Fibroblast of pulmonary artery (primary cell): ENCODE measurements around the gene LMAN2.

ENCODE experiments used
- DNase-seq: peaks from one replicate; pipeline ENCODE4 v3.0.0-alpha.2; 2010; ENCODE audit warnings: low read depth
- H3K4me3 ChIP-seq: replicated peaks from 2 replicates; pipeline ENCODE4 v1.5.1; 2011; ENCODE audit warnings: low read depth, mild to moderate bottlenecking, control low read depth, low read length, moderate library complexity
- CTCF ChIP-seq: IDR thresholded peaks from 2 replicates; pipeline ENCODE4 v1.5.1; 2011; ENCODE audit warnings: mild to moderate bottlenecking, control low read depth, low read length, inconsistent platforms; ENCODE audit errors: missing control alignments

Gene LMAN2

GRCh38 chr5:177300236-177300880, 51.1 kb downstream of the LMAN2 start:
- peak; percentile 72 for DNase-seq
- no peak overlapping the region for H3K4me3 ChIP-seq
- TF ChIP-seq CTCF, result peak; percentile 41

- no peak for DNase-seq
- H3K4me3 ChIP-seq, result no peak overlapping the region
- TF ChIP-seq CTCF, result no peak
Observed at GRCh38 chr5:177299697-177300096, 51.8 kb downstream of the LMAN2 start.

GRCh38 chr5:177297922-177298321, 53.5 kb downstream of the LMAN2 start:
- DNase-seq, result no peak
- H3K4me3 ChIP-seq, result no peak overlapping the region
- TF ChIP-seq CTCF, result no peak

- peak; percentile 20 for DNase-seq
- no peak for TF ChIP-seq CTCF
- no peak overlapping the region for H3K4me3 ChIP-seq
Observed at GRCh38 chr5:177296581-177296980, 54.9 kb downstream of the LMAN2 start.

GRCh38 chr5:177295924-177296323, 55.5 kb downstream of the LMAN2 start:
- DNase-seq, result no peak
- no peak for TF ChIP-seq CTCF
- H3K4me3 ChIP-seq, result no peak overlapping the region

- DNase-seq, result no peak
- no peak for TF ChIP-seq CTCF
- H3K4me3 ChIP-seq, result no peak overlapping the region
Observed at GRCh38 chr5:177294632-177295031, 56.8 kb downstream of the LMAN2 start.
